ENCODE data around the gene SOCS1.

The SOCS1 gene

DNA sequence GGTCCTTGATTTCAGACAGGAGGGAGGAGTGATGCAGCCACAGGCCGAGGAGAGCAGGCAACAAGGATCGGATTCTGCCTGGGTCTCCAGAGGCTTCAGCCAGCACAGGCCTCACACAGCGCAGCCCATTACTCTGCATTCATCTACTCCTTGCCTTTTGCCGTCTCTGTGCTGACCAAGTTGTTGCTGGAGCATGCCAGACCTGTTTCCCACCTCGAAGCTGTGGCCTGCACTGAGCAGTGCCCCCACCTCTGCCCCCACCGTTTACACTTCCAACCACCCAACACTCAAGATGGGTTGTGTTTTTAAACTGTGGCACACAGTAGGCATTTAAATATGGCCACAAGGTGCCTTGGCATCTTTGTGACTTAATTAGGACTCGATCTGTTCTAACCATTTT lies 19.0 kb upstream of the SOCS1 start:
- peaks cover 0 to 5% of the 10 kb centered on the region in 2 experiments for H3K4me1 ChIP-seq (ENCODE audit: control insufficient read depth in 1 of 2, insufficient read depth in 2 of 2, low read length in 2 of 2)
- no peak overlapping the region for H3K23ac ChIP-seq (ENCODE audit: low read length)
- H3K4me3 ChIP-seq (ENCODE audit: low read depth, low read length) = no peak overlapping the region
- no peaks in the 10 kb centered on the region for H3K79me1 ChIP-seq (ENCODE audit: low read length)
- H2BK5ac ChIP-seq (ENCODE audit: low read depth, low read length, poor library complexity) = no peak overlapping the region
- H3K18ac ChIP-seq (ENCODE audit: low read length) = no peak overlapping the region
- no peak overlapping the region for H3K9ac ChIP-seq (ENCODE audit: low read length)
- no peak overlapping the region for H2AFZ ChIP-seq (ENCODE audit: insufficient read depth, low read length, poor library complexity)
- no peak overlapping the region for H3K4me2 ChIP-seq (ENCODE audit: low read length)
- no peak overlapping the region for H3K14ac ChIP-seq (ENCODE audit: low read length)
- no peak overlapping the region for H4K12ac ChIP-seq (ENCODE audit: low read depth, low read length)
- no CpG with 5 or more reads among the region's 7 CpGs for WGBS (ENCODE audit: extremely low coverage, insufficient coverage, insufficient read length)
- H4K8ac ChIP-seq (ENCODE audit: low read depth, low read length) = no peak overlapping the region
- H3K27ac ChIP-seq (ENCODE audit: low read depth, low read length) = no peak overlapping the region
- no peak overlapping the region for H2BK12ac ChIP-seq (ENCODE audit: low read length)
- H3K9me3 ChIP-seq (ENCODE audit: insufficient read depth, low read depth, low read length) = peaks cover 2% of the 10 kb centered on the region
- no peak overlapping the region for H4K91ac ChIP-seq (ENCODE audit: low read depth, low read length)
- no peak overlapping the region for H3K4ac ChIP-seq (ENCODE audit: low read depth, low read length)
- no peak for DNase-seq
- H2AK5ac ChIP-seq (ENCODE audit: low read length) = no peak overlapping the region
- H2BK120ac ChIP-seq (ENCODE audit: insufficient read depth, low read length, poor library complexity) = no peak overlapping the region
- no peaks in the 10 kb centered on the region for H3K79me2 ChIP-seq (ENCODE audit: control insufficient read depth, insufficient read depth, low read length, poor library complexity)
- H3K36me3 ChIP-seq (ENCODE audit: control insufficient read depth in 1 of 2, insufficient read depth in 2 of 2, low read length in 2 of 2) = no peaks in the 10 kb centered on the region
- H3K27me3 ChIP-seq (ENCODE audit: insufficient read depth, low read length) = no peaks in the 10 kb centered on the region

DNA sequence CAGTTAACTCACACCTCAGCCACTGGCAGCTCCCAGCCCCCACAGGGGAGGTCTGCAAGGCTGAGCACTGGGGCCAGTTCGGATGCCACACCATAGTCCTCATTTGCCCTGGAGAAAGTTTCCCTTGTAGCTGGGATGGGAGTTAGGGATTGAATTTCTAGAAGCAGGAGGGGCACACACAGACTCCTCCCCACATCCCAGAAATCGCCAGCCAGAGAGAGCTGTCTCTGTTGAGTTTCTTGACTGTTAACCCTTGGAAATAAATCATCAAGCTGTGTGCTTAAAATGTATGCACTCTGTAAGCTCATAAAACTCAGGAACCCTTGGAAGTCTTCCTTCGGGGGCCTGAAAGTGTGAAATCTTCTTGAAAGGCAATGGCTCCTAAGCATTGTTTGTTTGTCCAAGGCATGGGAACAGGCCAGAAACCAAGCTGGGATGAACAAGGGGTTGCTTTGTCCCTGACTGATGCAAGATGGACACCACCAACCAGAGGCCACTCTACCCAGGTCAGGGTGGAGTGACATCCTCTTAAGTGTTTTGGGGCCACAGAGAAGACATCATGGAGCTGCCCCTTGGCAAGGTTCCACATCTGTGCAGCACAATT lies 17.8 kb upstream of the SOCS1 start:
- Histone ChIP-seq H3K27ac (ENCODE audit: low read depth, low read length) (no peak overlapping the region), H3K27me3 (ENCODE audit: insufficient read depth, low read length) (no peaks in the 10 kb centered on the region), H3K4ac (ENCODE audit: low read depth, low read length) (no peak overlapping the region), H4K91ac (ENCODE audit: low read depth, low read length) (no peak overlapping the region), H3K9ac (ENCODE audit: low read length) (no peak overlapping the region), H3K4me1 (ENCODE audit: control insufficient read depth in 1 of 2, insufficient read depth in 2 of 2, low read length in 2 of 2) (peaks cover 0 to 5% of the 10 kb centered on the region in 2 experiments), H2BK5ac (ENCODE audit: low read depth, low read length, poor library complexity) (no peak overlapping the region), H2AK5ac (ENCODE audit: low read length) (no peak overlapping the region), H3K18ac (ENCODE audit: low read length) (no peak overlapping the region), H3K9me3 (ENCODE audit: insufficient read depth, low read depth, low read length) (peaks cover 2% of the 10 kb centered on the region), H3K4me2 (ENCODE audit: low read length) (no peak overlapping the region), H3K4me3 (ENCODE audit: low read depth, low read length) (no peak overlapping the region), H3K79me1 (ENCODE audit: low read length) (no peaks in the 10 kb centered on the region), H2BK120ac (ENCODE audit: insufficient read depth, low read length, poor library complexity) (no peak overlapping the region), H2AFZ (ENCODE audit: insufficient read depth, low read length, poor library complexity) (no peak overlapping the region), H4K8ac (ENCODE audit: low read depth, low read length) (no peak overlapping the region), H3K79me2 (ENCODE audit: control insufficient read depth, insufficient read depth, low read length, poor library complexity) (no peaks in the 10 kb centered on the region), H3K14ac (ENCODE audit: low read length) (no peak overlapping the region), H4K12ac (ENCODE audit: low read depth, low read length) (no peak overlapping the region), H3K23ac (ENCODE audit: low read length) (no peak overlapping the region), H3K36me3 (ENCODE audit: control insufficient read depth in 1 of 2, insufficient read depth in 2 of 2, low read length in 2 of 2) (no peaks in the 10 kb centered on the region), H2BK12ac (ENCODE audit: low read length) (no peak overlapping the region)
- DNase-seq = no peak
- no CpG with 5 or more reads among the region's 3 CpGs for WGBS (ENCODE audit: extremely low coverage, insufficient coverage, insufficient read length)

GRCh38 chr16:11272921-11273720 lies 17.1 kb upstream of the SOCS1 start, which contains the start of gene PRM3:
Gene PRM3 (minus strand): TSS chr16:11273629. CDS start chr16:11273595, 34 bp downstream.
- Histone ChIP-seq H2AK5ac (ENCODE audit: low read length) (peak within 1 kb of the TSS; percentile 36), H4K91ac (ENCODE audit: low read depth, low read length) (peak within 1 kb of the TSS; percentile 20)

GRCh38 chr16:11272484-11272883 lies 16.5 kb upstream of the SOCS1 start:
- H4K12ac ChIP-seq (ENCODE audit: low read depth, low read length) = no peak overlapping the region
- H3K14ac ChIP-seq (ENCODE audit: low read length) = no peak overlapping the region
- no peak overlapping the region for H2BK5ac ChIP-seq (ENCODE audit: low read depth, low read length, poor library complexity)
- H3K79me2 ChIP-seq (ENCODE audit: control insufficient read depth, insufficient read depth, low read length, poor library complexity) = no peaks in the 10 kb centered on the region
- H4K91ac ChIP-seq (ENCODE audit: low read depth, low read length) = no peak overlapping the region
- H3K9ac ChIP-seq (ENCODE audit: low read length) = no peak overlapping the region
- H3K27ac ChIP-seq (ENCODE audit: low read depth, low read length) = no peak overlapping the region
- H3K4me1 ChIP-seq (ENCODE audit: control insufficient read depth in 1 of 2, insufficient read depth in 2 of 2, low read length in 2 of 2) = peaks cover 0 to 5% of the 10 kb centered on the region in 2 experiments
- DNase-seq = no peak
- WGBS (ENCODE audit: extremely low coverage, insufficient coverage, insufficient read length) = no CpG with 5 or more reads among the region's 6 CpGs
- no peak overlapping the region for H2BK120ac ChIP-seq (ENCODE audit: insufficient read depth, low read length, poor library complexity)
- peaks cover 2% of the 10 kb centered on the region for H3K9me3 ChIP-seq (ENCODE audit: insufficient read depth, low read depth, low read length)
- no peak overlapping the region for H2AK5ac ChIP-seq (ENCODE audit: low read length)
- H3K4me2 ChIP-seq (ENCODE audit: low read length) = no peak overlapping the region
- H3K23ac ChIP-seq (ENCODE audit: low read length) = no peak overlapping the region
- H3K4me3 ChIP-seq (ENCODE audit: low read depth, low read length) = no peak overlapping the region
- H2AFZ ChIP-seq (ENCODE audit: insufficient read depth, low read length, poor library complexity) = no peak overlapping the region
- no peak overlapping the region for H3K18ac ChIP-seq (ENCODE audit: low read length)
- no peak overlapping the region for H4K8ac ChIP-seq (ENCODE audit: low read depth, low read length)
- H2BK12ac ChIP-seq (ENCODE audit: low read length) = no peak overlapping the region
- no peaks in the 10 kb centered on the region for H3K27me3 ChIP-seq (ENCODE audit: insufficient read depth, low read length)
- H3K79me1 ChIP-seq (ENCODE audit: low read length) = no peaks in the 10 kb centered on the region
- H3K4ac ChIP-seq (ENCODE audit: low read depth, low read length) = no peak overlapping the region
- H3K36me3 ChIP-seq (ENCODE audit: control insufficient read depth in 1 of 2, insufficient read depth in 2 of 2, low read length in 2 of 2) = no peaks in the 10 kb centered on the region

More at GRCh38 chr16:11272921-11273720, 17.1 kb upstream of the SOCS1 start, which contains the start of gene PRM3:
- no peak within 1 kb of the TSS for H3K23ac ChIP-seq (ENCODE audit: low read length)
- no peaks in the 10 kb centered on the region for H3K79me2 ChIP-seq (ENCODE audit: control insufficient read depth, insufficient read depth, low read length, poor library complexity)
- no peak within 1 kb of the TSS for H4K8ac ChIP-seq (ENCODE audit: low read depth, low read length)
- no peak for DNase-seq
- H3K4me1 ChIP-seq (ENCODE audit: control insufficient read depth in 1 of 2, insufficient read depth in 2 of 2, low read length in 2 of 2) = peaks cover 0 to 5% of the 10 kb centered on the region in 2 experiments
- peaks cover 2% of the 10 kb centered on the region for H3K9me3 ChIP-seq (ENCODE audit: insufficient read depth, low read depth, low read length)
- H2AFZ ChIP-seq (ENCODE audit: insufficient read depth, low read length, poor library complexity) = no peak within 1 kb of the TSS
- H3K14ac ChIP-seq (ENCODE audit: low read length) = no peak within 1 kb of the TSS
- no peak within 1 kb of the TSS for H3K4me2 ChIP-seq (ENCODE audit: low read length)
- H3K79me1 ChIP-seq (ENCODE audit: low read length) = no peaks in the 10 kb centered on the region
- H3K4ac ChIP-seq (ENCODE audit: low read depth, low read length) = no peak within 1 kb of the TSS
- H3K4me3 ChIP-seq (ENCODE audit: low read depth, low read length) = no peak within 1 kb of the TSS
- WGBS (ENCODE audit: extremely low coverage, insufficient coverage, insufficient read length) = no CpG with 5 or more reads among the region's 30 CpGs
- H3K27me3 ChIP-seq (ENCODE audit: insufficient read depth, low read length) = no peaks in the 10 kb centered on the region
- H3K36me3 ChIP-seq (ENCODE audit: control insufficient read depth in 1 of 2, insufficient read depth in 2 of 2, low read length in 2 of 2) = no peaks in the 10 kb centered on the region
- H2BK5ac ChIP-seq (ENCODE audit: low read depth, low read length, poor library complexity) = no peak within 1 kb of the TSS
- H2BK120ac ChIP-seq (ENCODE audit: insufficient read depth, low read length, poor library complexity) = no peak within 1 kb of the TSS
- no peak within 1 kb of the TSS for H4K12ac ChIP-seq (ENCODE audit: low read depth, low read length)
- no peak within 1 kb of the TSS for H3K27ac ChIP-seq (ENCODE audit: low read depth, low read length)
- no peak within 1 kb of the TSS for H3K9ac ChIP-seq (ENCODE audit: low read length)
- H2BK12ac ChIP-seq (ENCODE audit: low read length) = no peak within 1 kb of the TSS
- H3K18ac ChIP-seq (ENCODE audit: low read length) = no peak within 1 kb of the TSS
